Measurements from ENCODE around the gene ZNF197. TPM values are rescaled to one million over a fixed set of nuclear protein-coding genes. Genes with fewer than 3 reads are reported as not detected.
"Not testable (repeated sequence)": the region's sequence is repeated elsewhere in the genome, so short reads cannot be mapped to it uniquely, and the experiment has no call there.

Gene ZNF197
- 17.1 and 17.5 TPM in 2 replicates for total RNA-seq
- polyA plus RNA-seq, result 5.3 and 7.1 TPM in 2 replicates

DNA sequence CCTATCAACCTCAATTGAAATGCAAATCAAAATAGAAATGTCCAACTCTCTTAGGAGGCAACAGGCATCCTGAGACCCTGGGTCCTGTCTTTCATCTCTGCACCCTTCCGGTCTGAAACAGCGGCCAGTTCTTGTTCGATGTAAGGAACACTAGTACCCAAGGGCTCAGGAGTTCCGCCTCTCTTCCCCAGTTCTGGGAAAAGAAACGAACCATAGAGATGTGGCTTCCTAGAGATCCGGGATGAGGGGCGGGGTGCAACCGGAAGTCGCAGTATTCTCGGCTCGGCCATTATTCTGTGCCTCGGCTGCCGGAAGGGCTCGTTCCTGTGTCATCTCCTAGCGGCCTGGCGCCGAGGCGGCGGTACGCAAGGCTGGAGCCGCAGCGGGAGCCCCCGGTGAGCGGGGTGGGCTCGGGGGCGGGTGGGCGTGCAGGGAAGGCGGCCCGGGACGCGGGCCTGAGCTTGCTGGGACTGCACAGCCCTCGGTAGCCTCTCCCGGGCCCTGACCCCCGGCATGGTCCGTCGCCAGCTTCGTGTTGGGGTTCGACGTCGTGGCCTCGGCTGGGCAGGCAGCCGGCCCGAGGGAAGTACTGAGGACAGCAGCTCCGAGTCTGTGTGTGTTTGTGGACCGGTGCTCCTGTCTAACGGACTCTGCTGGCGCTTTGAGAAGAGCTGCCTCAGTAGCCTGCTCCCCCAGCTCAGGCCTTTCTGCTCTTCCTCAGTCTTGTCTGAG lies at the start of gene ZNF197:
ZNF197 (plus strand) TSS at position 288 of the 732 bp plus-strand sequence. CDS start 4,119 bp downstream, outside the sequence.
- Histone ChIP-seq H3K79me2 (peaks cover 47% of the 10 kb centered on the region), H3K4me2 (peak within 1 kb of the TSS; percentile 79), H3K27ac (peak within 1 kb of the TSS; percentile 85), H2AFZ (peak within 1 kb of the TSS; percentile 88), H3K4me1 (ENCODE audit: insufficient read depth) (peaks cover 16% of the 10 kb centered on the region), H3K27me3 (no peaks in the 10 kb centered on the region), H3K36me3 (replicated peaks; ENCODE audit: insufficient read depth, low read depth) (no peaks in the 10 kb centered on the region), H4K20me1 (ENCODE audit: insufficient read depth, poor library complexity, severe bottlenecking) (peaks cover 7% of the 10 kb centered on the region), H3K9me3 (ENCODE audit: low read depth) (no peaks in the 10 kb centered on the region), H3K4me3 (peak within 1 kb of the TSS; percentile 44), H3K9me2 (replicated peaks; ENCODE audit: insufficient read depth) (no peaks in the 10 kb centered on the region)
- TF ChIP-seq, protein P1, sequence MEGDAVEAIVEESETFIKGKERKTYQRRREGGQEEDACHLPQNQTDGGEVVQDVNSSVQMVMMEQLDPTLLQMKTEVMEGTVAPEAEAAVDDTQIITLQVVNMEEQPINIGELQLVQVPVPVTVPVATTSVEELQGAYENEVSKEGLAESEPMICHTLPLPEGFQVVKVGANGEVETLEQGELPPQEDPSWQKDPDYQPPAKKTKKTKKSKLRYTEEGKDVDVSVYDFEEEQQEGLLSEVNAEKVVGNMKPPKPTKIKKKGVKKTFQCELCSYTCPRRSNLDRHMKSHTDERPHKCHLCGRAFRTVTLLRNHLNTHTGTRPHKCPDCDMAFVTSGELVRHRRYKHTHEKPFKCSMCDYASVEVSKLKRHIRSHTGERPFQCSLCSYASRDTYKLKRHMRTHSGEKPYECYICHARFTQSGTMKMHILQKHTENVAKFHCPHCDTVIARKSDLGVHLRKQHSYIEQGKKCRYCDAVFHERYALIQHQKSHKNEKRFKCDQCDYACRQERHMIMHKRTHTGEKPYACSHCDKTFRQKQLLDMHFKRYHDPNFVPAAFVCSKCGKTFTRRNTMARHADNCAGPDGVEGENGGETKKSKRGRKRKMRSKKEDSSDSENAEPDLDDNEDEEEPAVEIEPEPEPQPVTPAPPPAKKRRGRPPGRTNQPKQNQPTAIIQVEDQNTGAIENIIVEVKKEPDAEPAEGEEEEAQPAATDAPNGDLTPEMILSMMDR (IDR thresholded peaks at IDR 0.05; ENCODE audit: poor library complexity), result no peak
- no peak for TF ChIP-seq EZH2 (IDR thresholded peaks at IDR 0.05; ENCODE audit: borderline replicate concordance)
- no peak for TF ChIP-seq EZH2phosphoT487 (IDR thresholded peaks at IDR 0.05; ENCODE audit: low read depth, severe bottlenecking, unreplicated experiment)
- DNase-seq (ENCODE audit: low spot score), result peak; percentile 95
- WGBS (ENCODE audit: low lambda C conversion rate, missing lambda C conversion rate), result 1% methylated on average over 24 of the region's 47 CpGs

- no peaks in the 10 kb centered on the region for H3K9me3 ChIP-seq (ENCODE audit: low read depth)
- H3K9me2 ChIP-seq (replicated peaks; ENCODE audit: insufficient read depth), result no peaks in the 10 kb centered on the region
- H3K27me3 ChIP-seq, result no peaks in the 10 kb centered on the region
- H4K20me1 ChIP-seq (ENCODE audit: insufficient read depth, poor library complexity, severe bottlenecking), result no peaks in the 10 kb centered on the region
- H3K4me1 ChIP-seq (ENCODE audit: insufficient read depth), result no peaks in the 10 kb centered on the region
- H2AFZ ChIP-seq, result no peak overlapping the region
- H3K4me3 ChIP-seq, result no peak overlapping the region
- no peaks in the 10 kb centered on the region for H3K79me2 ChIP-seq
- no peak overlapping the region for H3K4me2 ChIP-seq
- TF ChIP-seq, protein P1 (IDR thresholded peaks at IDR 0.05; ENCODE audit: poor library complexity), result no peak
- no peak for TF ChIP-seq EZH2 (IDR thresholded peaks at IDR 0.05; ENCODE audit: borderline replicate concordance)
- no peak for TF ChIP-seq EZH2phosphoT487 (IDR thresholded peaks at IDR 0.05; ENCODE audit: low read depth, severe bottlenecking, unreplicated experiment)
- no peak for DNase-seq (ENCODE audit: low spot score)
- H3K27ac ChIP-seq, result no peak overlapping the region
- no peaks in the 10 kb centered on the region for H3K36me3 ChIP-seq (replicated peaks; ENCODE audit: insufficient read depth, low read depth)
Measured at GRCh38 chr3:44576613-44577012, 48.2 kb upstream of the ZNF197 start.

DNA sequence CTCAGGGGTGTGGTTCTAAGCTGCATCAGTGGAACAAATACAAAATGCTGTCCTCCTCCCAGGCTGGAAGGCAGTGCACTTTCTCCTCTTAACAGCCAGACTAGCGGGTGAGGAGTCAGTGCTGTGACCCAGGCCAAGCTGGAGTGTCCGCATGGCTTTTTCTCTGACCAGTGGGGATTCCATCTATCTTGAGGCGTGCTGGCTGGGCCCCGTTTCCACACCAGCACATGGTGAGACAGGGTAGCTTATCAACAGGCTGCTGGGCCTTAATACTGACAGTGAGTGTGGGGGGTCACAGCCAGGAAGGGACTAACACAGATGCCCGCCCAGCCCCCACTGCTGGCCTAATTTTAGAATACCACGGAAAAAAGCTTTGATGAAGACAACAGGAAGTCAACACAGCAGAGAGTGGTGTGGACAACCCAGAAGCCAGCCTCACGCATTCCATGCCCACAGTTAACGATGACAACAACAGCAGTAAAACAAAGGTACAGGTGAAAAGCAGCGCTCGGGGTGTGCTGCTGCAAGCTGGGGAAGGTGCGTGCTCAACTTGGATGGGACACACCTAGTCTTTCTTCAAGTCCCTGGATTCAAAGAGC lies 47.4 kb upstream of the ZNF197 start:
- H3K9me2 ChIP-seq (replicated peaks; ENCODE audit: insufficient read depth); H3K9me3 ChIP-seq (ENCODE audit: low read depth); H3K4me1 ChIP-seq (ENCODE audit: insufficient read depth); H3K27me3 ChIP-seq; H2AFZ ChIP-seq; H4K20me1 ChIP-seq (ENCODE audit: insufficient read depth, poor library complexity, severe bottlenecking); H3K4me3 ChIP-seq; H3K4me2 ChIP-seq; H3K36me3 ChIP-seq (replicated peaks; ENCODE audit: insufficient read depth, low read depth); DNase-seq (ENCODE audit: low spot score); H3K27ac ChIP-seq; H3K79me2 ChIP-seq: not testable (repeated sequence)
- 97% methylated on average over 9 of the region's 11 CpGs for WGBS (ENCODE audit: low lambda C conversion rate, missing lambda C conversion rate)

DNA sequence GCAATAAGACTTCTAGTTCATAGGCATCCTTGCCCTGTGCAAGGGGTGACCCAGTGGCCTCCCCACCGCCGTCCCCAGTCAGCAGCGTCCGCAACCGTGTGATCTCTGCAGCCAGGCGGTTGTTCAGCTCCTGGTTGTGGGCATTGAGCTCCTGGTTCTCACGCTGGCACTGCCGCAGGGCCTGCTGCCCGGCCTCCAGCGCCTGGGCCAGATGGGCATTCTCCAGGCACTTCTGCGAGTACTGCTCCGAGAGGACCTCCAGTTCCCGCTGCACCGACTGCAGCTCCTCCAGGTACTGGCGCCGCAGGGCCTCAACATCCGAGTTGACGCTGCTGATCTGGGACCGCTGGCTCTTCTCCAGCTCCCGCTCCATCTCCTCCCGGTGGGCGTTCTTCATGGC lies 46.5 kb upstream of the ZNF197 start:
- not testable (repeated sequence) for H4K20me1 ChIP-seq (ENCODE audit: insufficient read depth, poor library complexity, severe bottlenecking); H3K27ac ChIP-seq; H3K9me2 ChIP-seq (replicated peaks; ENCODE audit: insufficient read depth); H3K27me3 ChIP-seq; H3K36me3 ChIP-seq (replicated peaks; ENCODE audit: insufficient read depth, low read depth); DNase-seq (ENCODE audit: low spot score); H2AFZ ChIP-seq; H3K4me1 ChIP-seq (ENCODE audit: insufficient read depth); H3K79me2 ChIP-seq; H3K4me2 ChIP-seq; H3K9me3 ChIP-seq (ENCODE audit: low read depth); H3K4me3 ChIP-seq
- 95% methylated on average over 22 of the region's 22 CpGs for WGBS (ENCODE audit: low lambda C conversion rate, missing lambda C conversion rate)

DNA sequence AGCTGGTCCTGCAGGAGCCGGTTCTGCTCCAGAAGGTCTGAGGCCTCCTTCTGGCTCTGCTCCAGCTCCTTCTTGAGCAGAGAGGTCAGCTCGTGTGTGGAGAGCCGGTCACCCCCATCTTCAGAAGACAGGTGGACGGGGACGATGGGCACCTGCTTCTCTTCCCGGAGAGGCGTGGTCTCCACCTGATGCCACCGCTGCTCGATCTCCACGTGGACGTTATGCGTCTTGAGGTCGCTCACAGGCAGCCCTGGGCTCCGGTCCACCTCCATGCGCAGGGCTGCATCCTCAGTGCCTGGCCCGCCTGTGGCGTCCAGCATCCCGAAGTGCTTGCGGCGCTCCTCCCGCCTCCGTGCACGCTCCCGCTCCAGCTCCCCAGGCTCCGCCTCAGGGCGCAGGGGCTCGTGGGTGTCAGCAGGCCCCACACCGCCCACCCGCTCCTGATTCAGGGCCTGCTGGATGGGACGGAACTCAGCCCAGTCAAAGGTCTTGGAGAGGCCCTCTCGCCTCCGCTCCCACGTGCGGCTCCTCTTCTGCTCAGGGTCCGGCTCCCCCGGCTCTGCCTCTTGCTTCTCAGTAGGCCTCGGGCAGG lies 45.8 kb upstream of the ZNF197 start:
- H3K27ac ChIP-seq; H2AFZ ChIP-seq; H3K4me2 ChIP-seq; H3K36me3 ChIP-seq (replicated peaks; ENCODE audit: insufficient read depth, low read depth); H4K20me1 ChIP-seq (ENCODE audit: insufficient read depth, poor library complexity, severe bottlenecking); H3K79me2 ChIP-seq; DNase-seq (ENCODE audit: low spot score); H3K27me3 ChIP-seq; H3K4me3 ChIP-seq; H3K4me1 ChIP-seq (ENCODE audit: insufficient read depth); H3K9me3 ChIP-seq (ENCODE audit: low read depth); H3K9me2 ChIP-seq (replicated peaks; ENCODE audit: insufficient read depth): not testable (repeated sequence)
- 98% methylated on average over 27 of the region's 37 CpGs for WGBS (ENCODE audit: low lambda C conversion rate, missing lambda C conversion rate)

DNA sequence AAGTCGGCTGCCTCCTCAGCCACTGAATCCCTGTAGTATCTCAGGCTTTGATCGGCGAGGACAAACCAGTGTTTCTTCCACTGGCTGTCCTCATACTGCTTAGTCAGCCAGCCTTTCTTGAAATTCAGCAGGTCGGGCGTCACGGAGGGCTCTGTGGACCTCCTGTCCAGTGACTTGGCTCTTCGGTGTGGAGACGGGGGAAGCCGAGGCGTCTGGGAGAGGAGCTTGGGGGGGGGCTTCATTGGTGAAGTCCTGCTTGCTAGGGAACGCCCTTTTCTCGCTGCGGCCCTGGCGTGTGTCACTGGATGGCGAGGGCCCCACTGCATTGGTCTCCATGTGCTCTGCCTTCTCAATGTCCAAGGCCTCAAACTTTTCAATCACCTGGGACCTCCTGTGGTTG lies 45.1 kb upstream of the ZNF197 start:
- not testable (repeated sequence) for H3K79me2 ChIP-seq; H3K27me3 ChIP-seq; H3K36me3 ChIP-seq (replicated peaks; ENCODE audit: insufficient read depth, low read depth); H2AFZ ChIP-seq; H3K4me2 ChIP-seq; DNase-seq (ENCODE audit: low spot score); H3K9me3 ChIP-seq (ENCODE audit: low read depth); H3K4me3 ChIP-seq; H3K4me1 ChIP-seq (ENCODE audit: insufficient read depth); H3K27ac ChIP-seq; H4K20me1 ChIP-seq (ENCODE audit: insufficient read depth, poor library complexity, severe bottlenecking); H3K9me2 ChIP-seq (replicated peaks; ENCODE audit: insufficient read depth)
- 99% methylated on average over 10 of the region's 15 CpGs for WGBS (ENCODE audit: low lambda C conversion rate, missing lambda C conversion rate)
